Colonic mucosa (tissue), 4 donors: ENCODE results near the gene ZNF497. TPM values are rescaled to one million over a fixed set of nuclear protein-coding genes. Genes with fewer than 3 reads are reported as not detected.

Experiments used
- DNase-seq: peaks from one replicate; pipeline ENCODE4 v3.0.0-alpha.2; 2020
- H3K27ac ChIP-seq: fragments of 200-600 bp; one replicate; pipeline ENCODE4 v1.8.0; 2021
- H3K27me3 ChIP-seq: fragments of 200-600 bp; one replicate; pipeline ENCODE4 v1.8.0; 2021
- H3K36me3 ChIP-seq: fragments of 200-600 bp; one replicate; pipeline ENCODE4 v1.8.0; 2021
- H3K4me1 ChIP-seq: fragments of 200-600 bp; one replicate; pipeline ENCODE4 v1.8.0; 2021; ENCODE audit warnings: mild to moderate bottlenecking
- H3K4me3 ChIP-seq: fragments of 200-600 bp; one replicate; pipeline ENCODE4 v1.8.0; 2021
- H3K9ac ChIP-seq, 2 donors: one replicate each; pipeline ENCODE4 v1.7.0; 2013; ENCODE audit warnings: control low read depth in 2 of 2, low read depth in 2 of 2, low read length in 2 of 2
- H3K9me3 ChIP-seq: fragments of 200-600 bp; one replicate; pipeline ENCODE4 v1.8.0; 2021
- CTCF ChIP-seq: fragments of 200-600 bp; IDR thresholded peaks from one replicate; pipeline ENCODE4 v1.8.0; 2022; ENCODE audit warnings: antibody characterized with exemption, mild to moderate bottlenecking
- intact Hi-C: fragments of 100-400 bp; cut with DNase I; formaldehyde crosslinking; loops from one replicate; pipeline ENCODE4 v1.14.1; 2022
- total RNA-seq, 2 donors: library from RNA; stranded (reverse); fragmentation: NEBNext Ultra II Directional in 1 of 2; extraction: Animal tissue kit (Norgen Biotek cat#: 25700) in 1 of 2; gene quantifications; one replicate each; pipeline ENCODE4 v1.2.1, GENCODE V29; 2021
- donor health status: healthy.
- donor health status: DM: no; HTN: no; CAD: no.
- donor health status: DM: no; HTN: no; CAD: no.

The ZNF497 gene
- total RNA-seq = 1 to 10 TPM in 1 of 2 donors, under 1 TPM in 1; 0.98 to 1.9 TPM

GRCh38 chr19:58362272-58362994 is at the start of gene ZNF497:
TSS of gene ZNF497 (minus strand) at chr19:58362751. CDS start at chr19:58357635, 5,116 bp downstream.
- Histone ChIP-seq H3K27ac (peak within 1 kb of the TSS; percentile 84), H3K27me3 (no peaks in the 10 kb centered on the region), H3K9ac (peak within 1 kb of the TSS; percentile 92 to 97), H3K36me3 (no peaks in the 10 kb centered on the region), H3K4me1 (peaks cover 3% of the 10 kb centered on the region), H3K4me3 (peak within 1 kb of the TSS; percentile 54), H3K9me3 (no peaks in the 10 kb centered on the region)
- intact Hi-C loops = loop anchor here (2.0 kb wide), 1 partner anchor 18 kb away; the partner anchor contains the start of gene ZNF837
- DNase-seq = peak; percentile 98
- TF ChIP-seq CTCF = no peak

GRCh38 chr19:58409010-58409790 is 46.6 kb upstream of the ZNF497 start:
- Histone ChIP-seq H3K9me3 (no peaks in the 10 kb centered on the region), H3K9ac (peak overlapping the region; percentile 80 to 89), H3K36me3 (no peaks in the 10 kb centered on the region), H3K27ac (peak overlapping the region; percentile 85), H3K4me1 (no peaks in the 10 kb centered on the region), H3K4me3 (peak overlapping the region; percentile 87), H3K27me3 (no peaks in the 10 kb centered on the region)
- TF ChIP-seq CTCF = no peak
- DNase-seq = no peak
- intact Hi-C loops = no loop called here

GRCh38 chr19:58408152-58409009 is 45.8 kb upstream of the ZNF497 start, which contains the start of gene ZNF584:
TSS of gene ZNF584 (plus strand) at chr19:58408649. CDS start at chr19:58409148, 499 bp downstream.
- no peak for TF ChIP-seq CTCF
- Histone ChIP-seq H3K9ac (peak within 1 kb of the TSS; percentile 89 to 90), H3K27ac (peak within 1 kb of the TSS; percentile 85), H3K27me3 (no peaks in the 10 kb centered on the region), H3K4me1 (no peaks in the 10 kb centered on the region), H3K4me3 (peak within 1 kb of the TSS; percentile 87), H3K36me3 (no peaks in the 10 kb centered on the region), H3K9me3 (no peaks in the 10 kb centered on the region)
- intact Hi-C loops = no loop called here
- peak; percentile 97 for DNase-seq

- no peaks in the 10 kb centered on the region for H3K36me3 ChIP-seq
- intact Hi-C loops = no loop called here
- no peak for DNase-seq
Observed at GRCh38 chr19:58407658-58408151, 45.2 kb upstream of the ZNF497 start.

More at GRCh38 chr19:58407658-58408151, 45.2 kb upstream of the ZNF497 start:
- no peak for TF ChIP-seq CTCF
- Histone ChIP-seq H3K4me1 (no peaks in the 10 kb centered on the region), H3K27me3 (no peaks in the 10 kb centered on the region), H3K27ac (peak overlapping the region; percentile 85), H3K9me3 (no peaks in the 10 kb centered on the region), H3K4me3 (peak overlapping the region; percentile 87), H3K9ac (peak overlapping the region; percentile 89 to 90)
